A673 (cell line): ENCODE results near the gene CDC23. TPM values are rescaled to one million over a fixed set of nuclear protein-coding genes. Genes with fewer than 3 reads are reported as not detected.

Experiments used
- BruUV-seq: library from RNA; stranded (reverse); fragments of 400-500 nt; replicated peaks from 2 replicates; lab custom pipeline; 2021; lab: Mats Ljungman, UMichigan
- CTCF ChIA-PET: fragments of 300-600 bp; sonication (Branson Sonifier 250); formaldehyde crosslinking; loops from one replicate; lab custom pipeline; 2022; ENCODE audit warnings: antibody characterized with exemption; lab: Charles Lee
- POLR2A ChIA-PET: fragments of 300-600 bp; sonication (Branson Sonifier 250); formaldehyde crosslinking; loops from one replicate; lab custom pipeline; 2022; ENCODE audit warnings: antibody characterized with exemption; ENCODE audit not compliant: low non-redundant PET; lab: Charles Lee
- DNase-seq: peaks from one replicate; pipeline ENCODE4 v3.0.0-alpha.2; 2015; ENCODE audit warnings: low spot score
- H3K27ac ChIP-seq: fragments of 200-600 bp; sonication (generic); 2 replicates; pipeline ENCODE4 v1.5.1; 2016; ENCODE audit warnings: mixed run types, low read depth, mild to moderate bottlenecking, mixed read lengths, antibody characterized with exemption, low read length; ENCODE audit not compliant: poor library complexity, severe bottlenecking
- H3K27me3 ChIP-seq: fragments of 200-600 bp; sonication (generic); replicated peaks from 2 replicates; pipeline ENCODE4 v1.6.1; 2017; ENCODE audit warnings: mixed run types, low read depth, mild to moderate bottlenecking, mixed read lengths, antibody characterized with exemption, low read length; ENCODE audit not compliant: insufficient read depth, poor library complexity
- H3K36me3 ChIP-seq: fragments of 200-600 bp; sonication (generic); 2 replicates; pipeline ENCODE4 v1.6.1; 2016; ENCODE audit warnings: mixed run types, mild to moderate bottlenecking, mixed read lengths, antibody characterized with exemption, low read length; ENCODE audit not compliant: insufficient read depth, poor library complexity, severe bottlenecking
- H3K4me1 ChIP-seq: fragments of 200-600 bp; sonication (generic); 2 replicates; pipeline ENCODE4 v1.6.1; 2017; ENCODE audit warnings: mixed run types, mild to moderate bottlenecking, mixed read lengths, antibody characterized with exemption, low read length; ENCODE audit not compliant: insufficient read depth, poor library complexity, severe bottlenecking
- H3K4me3 ChIP-seq: fragments of 200-600 bp; sonication (generic); 2 replicates; pipeline ENCODE4 v1.5.1; 2016; ENCODE audit warnings: low read depth, mixed run types, mild to moderate bottlenecking, mixed read lengths, low read length; ENCODE audit not compliant: poor library complexity, severe bottlenecking
- H3K9me3 ChIP-seq: fragments of 200-600 bp; sonication (generic); 2 replicates; pipeline ENCODE4 v1.6.1; 2016; ENCODE audit warnings: mixed run types, low read depth, mild to moderate bottlenecking, mixed read lengths, antibody characterized with exemption, low read length; ENCODE audit not compliant: poor library complexity, severe bottlenecking
- CTCF ChIP-seq: fragments of 300-800, 200-600 bp; sonication (generic); conservative IDR thresholded peaks from 2 replicates; pipeline ENCODE4 v1.5.1; 2017; ENCODE audit warnings: low read depth, mild to moderate bottlenecking, antibody characterized with exemption, low read length, moderate library complexity, mixed read lengths
- EZH2 ChIP-seq: fragments of 200-600 bp; sonication (generic); IDR thresholded peaks from 2 replicates; pipeline ENCODE4 v1.6.1; 2017; ENCODE audit warnings: borderline replicate concordance, low read depth, mild to moderate bottlenecking, mixed read lengths, antibody characterized with exemption, low read length; ENCODE audit not compliant: poor library complexity, severe bottlenecking
- intact Hi-C: fragments of 100-400 bp; cut with micrococcal nuclease; formaldehyde crosslinking; loops from one replicate; pipeline ENCODE4 v1.10.0; 2022; ENCODE audit not compliant: unreplicated experiment
- total RNA-seq: library from RNA; stranded (reverse); gene quantifications from 2 replicates; pipeline ENCODE4 v1.2.3, GENCODE V29; 2021

The CDC23 gene
- total RNA-seq, 1 experiment from 2014 or later = 54.0 TPM

GRCh38 chr5:138223532-138223931, 10.4 kb upstream of the CDC23 start:
- ChIA-PET POLR2A (no interaction called here), CTCF (interaction anchor here (1.2 kb wide), 1 partner anchor 10 kb away, joined by 5 read pairs; the partner anchor contains the start of gene CDC23)
- intact Hi-C loops = loop anchor here (5.0 kb wide), 2 partner anchors 54 to 189 kb away; no protein-coding TSS in a partner anchor
- Histone ChIP-seq H3K4me1 (no peaks in the 10 kb centered on the region), H3K36me3 (no peaks in the 10 kb centered on the region), H3K9me3 (no peaks in the 10 kb centered on the region), H3K27ac (no peak overlapping the region), H3K4me3 (no peak overlapping the region), H3K27me3 (no peaks in the 10 kb centered on the region)
- DNase-seq = no peak
- no peak for TF ChIP-seq CTCF
- no peak for TF ChIP-seq EZH2
- no TSS peak for BruUV-seq

DNA sequence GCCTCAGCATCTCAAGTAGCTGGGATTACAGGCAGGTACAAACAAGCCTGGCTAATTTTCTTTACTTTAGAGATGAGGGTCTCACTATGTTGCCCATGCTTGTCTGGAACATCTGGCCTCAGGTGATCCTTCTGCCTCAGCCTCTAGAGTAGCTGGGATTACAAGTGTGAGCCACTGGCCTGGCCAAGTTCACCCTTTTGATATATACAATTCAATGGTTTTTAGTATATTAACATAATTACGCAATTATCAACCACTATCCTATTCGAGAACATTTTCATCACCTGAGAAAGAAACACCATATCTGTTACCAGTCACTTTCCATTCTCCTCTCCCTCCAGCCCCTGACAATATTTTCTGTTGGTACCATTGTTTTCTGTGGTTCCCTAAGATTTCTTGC, 3.7 kb upstream of the CDC23 start:
- DNase-seq = no peak
- no peak for TF ChIP-seq CTCF
- ChIA-PET POLR2A (no interaction called here), CTCF (interaction anchor here (0.6 kb wide), 1 partner anchor 52 kb away, joined by 5 read pairs; no protein-coding TSS in a partner anchor)
- Histone ChIP-seq H3K4me1 (peaks cover 9% of the 10 kb centered on the region), H3K27ac (no peak overlapping the region), H3K4me3 (no peak overlapping the region), H3K27me3 (no peaks in the 10 kb centered on the region), H3K9me3 (no peaks in the 10 kb centered on the region), H3K36me3 (no peaks in the 10 kb centered on the region)
- BruUV-seq = no TSS peak
- intact Hi-C loops = loop anchor here (10.0 kb wide), 1 partner anchor 278 kb away; no protein-coding TSS in a partner anchor

- ChIA-PET CTCF (interaction anchor here (1.4 kb wide), 1 partner anchor 10 kb away, joined by 5 read pairs; no protein-coding TSS in a partner anchor), POLR2A (interaction anchor here (0.6 to 0.7 kb wide), 2 partner anchors 23 to 68 kb away, joined by 4 read pairs; no protein-coding TSS in a partner anchor)
- TSS peak; percentile 71 for BruUV-seq
- H3K27ac ChIP-seq = peak overlapping the region; percentile 83
- no peaks in the 10 kb centered on the region for H3K27me3 ChIP-seq
- H3K36me3 ChIP-seq = peaks cover 9% of the 10 kb centered on the region
- intact Hi-C loops = loop anchor here (2.0 to 10.0 kb wide), 2 partner anchors 34 to 282 kb away; partner anchors contain the start of genes BRD8 and KIF20A
- H3K4me1 ChIP-seq = peaks cover 12% of the 10 kb centered on the region
- DNase-seq = no peak
- TF ChIP-seq EZH2 (no peak), CTCF (no peak)
- H3K9me3 ChIP-seq = no peaks in the 10 kb centered on the region
- H3K4me3 ChIP-seq = peak overlapping the region; percentile 97
Observed at GRCh38 chr5:138212828-138213160, 329 bp downstream of the CDC23 start.
